HepG2 (cell line): ENCODE data around the gene DLX6. TPM values are rescaled to one million over a fixed set of nuclear protein-coding genes. Genes with fewer than 3 reads are reported as not detected.

Source experiments
- ATAC-seq: fragments of 200-7000 bp; cut with Tn5 transposase; 3 replicates; pipeline ENCODE4 v1.9.1; 2020; ENCODE audit warnings: mild to moderate bottlenecking, moderate library complexity
- BruUV-seq: library from RNA; stranded (reverse); fragments of 400-500 nt; replicated peaks from 2 replicates; lab custom pipeline; 2021; lab: Mats Ljungman, UMichigan
- CTCF ChIA-PET: fragments of 300-600 bp; formaldehyde crosslinking; extraction: SDS; loops from one replicate; lab custom pipeline; 2021; ENCODE audit warnings: low total read pairs, inconsistent platforms, low intra/inter-chr PET ratio; lab: Yijun Ruan, JAX
- POLR2A ChIA-PET: fragments of 350-600 bp; sonication (Branson Sonifier 250); formaldehyde crosslinking; loops from one replicate; lab custom pipeline; 2020; ENCODE audit warnings: antibody characterized with exemption, inconsistent platforms; lab: Yijun Ruan, JAX
- DNase-seq: peaks from one replicate; pipeline ENCODE4 v3.0.0-alpha.2; 2015; ENCODE audit warnings: low spot score
- FAIRE-seq: peaks from 3 replicates; lab custom pipeline; 2011; peaks lifted over from hg19 to GRCh38; lab: Jason Lieb, UNC
- H2AFZ ChIP-seq: one replicate; pipeline ENCODE4 v1.6.1; 2011; ENCODE audit warnings: low read length, inconsistent platforms
- H3K27ac ChIP-seq: fragments of 300-600 bp; 3 replicates; pipeline ENCODE4 v1.8.0; 2011; ENCODE audit warnings: mixed run types, mild to moderate bottlenecking, mixed read lengths, low read length, inconsistent platforms; ENCODE audit not compliant: insufficient read depth; ENCODE audit errors: extremely low read length
- H3K27me3 ChIP-seq, 2 experiments: fragments of 200-600 bp in 1 of 2; 2 replicates in 1 of 2; 3 replicates in 1 of 2; pipeline versions ENCODE4 v1.6.0 to v1.8.0; 2011; ENCODE audit warnings: low read length in 2 of 2, mild to moderate bottlenecking in 2 of 2, moderate library complexity in 2 of 2, inconsistent platforms in 1 of 2; ENCODE audit not compliant: insufficient read depth in 2 of 2, control insufficient read depth in 1 of 2
- H3K36me3 ChIP-seq, 2 experiments: fragments of 200-600 bp in 1 of 2; replicated peaks in 1 of 2; 2 replicates in 1 of 2; 3 replicates in 1 of 2; pipeline versions ENCODE4 v1.5.1 to v1.8.0; 2011; ENCODE audit warnings: low read length in 2 of 2, inconsistent platforms in 1 of 2; ENCODE audit not compliant: insufficient read depth in 2 of 2, control insufficient read depth in 1 of 2
- H3K4me1 ChIP-seq: 2 replicates; pipeline ENCODE4 v1.5.1; 2012; ENCODE audit warnings: low read length, inconsistent platforms; ENCODE audit not compliant: insufficient read depth
- H3K4me2 ChIP-seq: 2 replicates; pipeline ENCODE4 v1.6.0; 2011; ENCODE audit warnings: low read depth, low read length, inconsistent platforms
- H3K4me3 ChIP-seq, 3 experiments: fragments of 200-600 bp in 1 of 3; sonication (generic), shearing (Covaris generic) in 1 of 3; replicated peaks in 1 of 3; 2 replicates each; pipeline ENCODE4 v1.5.1; 2011 to 2016; ENCODE audit warnings: low read length in 3 of 3, inconsistent platforms in 2 of 3, low read depth in 2 of 3, mild to moderate bottlenecking in 2 of 3, control low read depth in 1 of 3, mixed read lengths in 1 of 3; ENCODE audit not compliant: insufficient read depth in 1 of 3
- H3K79me2 ChIP-seq: one replicate; pipeline ENCODE4 v1.6.1; 2011; ENCODE audit warnings: low read length, inconsistent platforms; ENCODE audit not compliant: insufficient read depth
- H3K9ac ChIP-seq: 2 replicates; pipeline ENCODE4 v1.6.0; 2011; ENCODE audit warnings: mild to moderate bottlenecking, low read depth, low read length, inconsistent platforms; ENCODE audit not compliant: insufficient read depth
- H3K9me3 ChIP-seq: 2 replicates; pipeline ENCODE4 v1.5.1; 2012; ENCODE audit warnings: mild to moderate bottlenecking, low read length
- H4K20me1 ChIP-seq: 2 replicates; pipeline ENCODE4 v1.6.0; 2011; ENCODE audit warnings: inconsistent platforms, mild to moderate bottlenecking, low read length, moderate library complexity; ENCODE audit not compliant: insufficient read depth
- HMGXB4 ChIP-seq, 2 experiments: sonication (generic) in 1 of 2; formaldehyde crosslinking in 1 of 2; IDR thresholded peaks; 2 replicates each; pipeline versions ENCODE4 v1.4.0 to v1.6.1; 2018 to 2020; ENCODE audit warnings: missing genetic modification reagents in 2 of 2, borderline replicate concordance in 1 of 2, low read depth in 1 of 2, mild to moderate bottlenecking in 1 of 2, missing biosample characterization in 1 of 2
- LRRFIP1 ChIP-seq: sonication (generic); formaldehyde crosslinking; conservative IDR thresholded peaks from 2 replicates; pipeline ENCODE4 v1.4.0; 2020; ENCODE audit warnings: missing genetic modification reagents
- ZNF556 ChIP-seq: sonication (generic); formaldehyde crosslinking; IDR thresholded peaks from 2 replicates; pipeline ENCODE4 v1.4.0; 2020; ENCODE audit warnings: mild to moderate bottlenecking, missing genetic modification reagents, borderline replicate concordance
- WGBS: methylation state at CpG from one replicate; pipeline ENCODE4 v1.1.6; 2017; ENCODE audit warnings: low lambda C conversion rate; 5-methylcytosine and 5-hydroxymethylcytosine counted together
- in situ Hi-C: cut with HindIII; loops from 2 replicates; pipeline ENCODE4 v1.10.0; 2017; ENCODE audit warnings: low pct_unique_long_range_greater_than_20kb; ENCODE audit not compliant: extremely low pct_ligation_motif_present
- intact Hi-C: fragments of 100-400 bp; cut with micrococcal nuclease; formaldehyde crosslinking; loops from one replicate; pipeline ENCODE4 v1.10.0; 2022; ENCODE audit not compliant: unreplicated experiment
- polyA plus RNA-seq, 8 experiments: library from polyadenylated mRNA; depleted of rRNA in 3 of 8; stranded (reverse) in 7 of 8; unstranded in 1 of 8; fragments of >200 nt; fragmentation: Illumina TruSeq in 4 of 8; extraction: Trizol in 4 of 8; gene quantifications; 2 replicates each; pipeline versions ENCODE4 v1.2.1 to v1.2.3, GENCODE V29; 2011 to 2016; ENCODE audit warnings: low read depth in 4 of 8, missing spikeins in 1 of 8, mixed read lengths in 1 of 8; ENCODE audit not compliant: insufficient read depth in 1 of 8
- total RNA-seq, 5 experiments: library from RNA; depleted of rRNA; stranded (reverse); fragments of >200 nt; fragmentation: Illumina TruSeq; extraction: Trizol; gene quantifications; 2 replicates each; pipeline ENCODE4 v1.2.3, GENCODE V29; 2016; ENCODE audit warnings: low read depth in 1 of 5

Gene DLX6
- total and polyA plus RNA-seq, 2 of the 13 experiments (the other 11 are each of a cell fraction or from before 2014, with no cell fraction given), result 3.5 to 5.5 TPM

- peak in 1 of 2 experiments; percentile 47; a peak in 1 of 4 replicates for TF ChIP-seq HMGXB4 (CRISPR knock-in tag; IDR thresholded peaks at IDR 0.05; ENCODE audit: borderline replicate concordance in 1 of 2, low read depth in 1 of 2)
- TF ChIP-seq, all 625 proteins: peak for 60
These were observed 1.6 kb downstream of the DLX6 start (continued) for GRCh38 chr7:97006816-97007582.

DNA sequence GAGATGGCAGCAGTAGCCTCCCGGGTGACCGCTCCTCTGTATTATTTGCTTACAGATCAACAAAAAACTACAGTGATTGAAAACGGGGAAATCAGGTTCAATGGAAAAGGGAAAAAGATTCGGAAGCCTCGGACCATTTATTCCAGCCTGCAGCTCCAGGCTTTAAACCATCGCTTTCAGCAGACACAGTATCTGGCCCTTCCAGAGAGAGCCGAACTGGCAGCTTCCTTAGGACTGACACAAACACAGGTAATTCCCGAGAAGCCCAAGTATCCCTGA lies 2.2 kb downstream of the DLX6 start:
- Histone ChIP-seq H3K9ac (peak overlapping the region; percentile 86; the same call in 1 of the 2 replicates), H3K4me3 (peak overlapping the region; percentile 71 to 79 (median 78); a peak in 5 of 6 replicates), H3K79me2 (peaks cover 9% of the 10 kb centered on the region), H3K9me3 (no peaks in the 10 kb centered on the region), H3K27ac (no peak overlapping the region), H3K27me3 (no peaks in the 10 kb centered on the region; a peak in 1 of 5 replicates), H4K20me1 (no peaks in the 10 kb centered on the region), H3K4me2 (peak overlapping the region; percentile 90), H3K36me3 (peaks cover 7 to 8% of the 10 kb centered on the region in 2 experiments; a peak in 4 of 5 replicates), H2AFZ (no peak overlapping the region), H3K4me1 (peaks cover 35% of the 10 kb centered on the region)
- intact Hi-C loops, result loop anchor here (5.0 to 10.0 kb wide), 4 partner anchors 203 to 930 kb away; partner anchors contain the start of gene SLC25A13
- TF ChIP-seq LRRFIP1 (CRISPR knock-in tag), result no peak
- TF ChIP-seq ZNF556 (CRISPR knock-in tag), result peak; percentile 10; the same call in 1 of the 2 replicates
- WGBS, result 79% methylated on average over 8 of the region's 8 CpGs
- no peak for DNase-seq
- in situ Hi-C loops, result loop anchor here (25.0 kb wide), 1 partner anchor 695 kb away; the partner anchor contains the start of gene SLC25A13
- POLR2A ChIA-PET, result interaction anchor here (1.1 to 4.8 kb wide), 4 partner anchors 10 to 591 kb away, joined by 5 to 163 read pairs (median 11); partner anchors contain the start of gene DLX5
- CTCF ChIA-PET, result no interaction called here
- no peak for FAIRE-seq
- no peak for ATAC-seq
- no TSS peak for BruUV-seq
